HG02588 (cell line): Measurements from ENCODE around the gene C16orf74.

ENCODE experiments used
- ATAC-seq: cut with Tn5 transposase; IDR thresholded peaks from one replicate; pipeline ENCODE4 v1.9.1; 2021; ENCODE audit warnings: mild to moderate bottlenecking, moderate library complexity; ENCODE audit not compliant: unreplicated experiment

C16orf74 gene

DNA sequence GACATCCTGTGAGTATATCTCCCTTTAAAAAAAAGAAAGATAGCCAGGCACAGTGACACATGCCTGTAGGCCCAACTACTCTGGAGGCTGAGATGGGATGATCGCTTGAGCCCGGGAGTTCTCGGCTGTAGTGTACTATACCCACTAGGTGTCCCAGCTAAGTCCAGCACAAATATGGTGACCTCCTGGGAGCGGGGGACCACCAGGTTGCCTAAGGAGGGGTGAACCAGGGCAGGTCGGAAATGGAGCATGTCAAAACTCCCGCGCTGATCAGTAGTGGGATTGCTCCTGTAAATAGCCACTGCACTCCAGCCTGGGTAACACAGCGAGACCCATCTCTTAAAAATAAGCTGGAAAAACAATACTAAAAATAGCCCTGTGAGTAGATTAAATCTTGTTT lies 91.6 kb downstream of the C16orf74 start:
- no peak for ATAC-seq

GRCh38 chr16:85658504-85659326 lies 92.2 kb downstream of the C16orf74 start:
- ATAC-seq, result no peak

- no peak for ATAC-seq
Measured at GRCh38 chr16:85657996-85658395, 92.9 kb downstream of the C16orf74 start.
